Globus pallidus (tissue), 1 donor: Measurements from ENCODE around the gene PAIP2B.
"Not testable (repeated sequence)": the region's sequence is repeated elsewhere in the genome, so short reads cannot be mapped to it uniquely, and the experiment has no call there.

Experiments
- DNase-seq: peaks from one replicate; pipeline ENCODE4 v3.0.0-alpha.2; 2015; ENCODE audit warnings: low spot score

Gene PAIP2B

DNA sequence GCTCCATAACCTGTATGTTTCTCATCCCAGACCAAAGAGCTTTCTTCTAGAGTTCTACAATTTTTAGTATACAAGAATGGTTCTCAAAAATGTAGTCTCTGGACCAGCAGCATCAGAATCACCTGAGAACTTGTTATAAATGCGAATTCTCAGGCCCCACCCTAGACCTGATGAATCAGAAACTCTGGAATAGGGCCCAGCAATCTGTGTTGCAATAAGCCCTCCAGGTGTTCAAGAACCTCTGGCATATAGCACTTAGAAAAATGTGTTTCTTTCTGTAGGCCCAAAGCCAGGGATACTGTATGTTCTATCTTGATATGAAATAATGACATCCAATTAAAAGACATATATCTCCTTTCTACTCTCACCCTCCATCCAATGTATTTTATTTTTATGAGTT is 10.4 kb downstream of the PAIP2B start:
- no peak for DNase-seq

GRCh38 chr2:71215447-71215846 is 11.5 kb downstream of the PAIP2B start:
- no peak for DNase-seq

GRCh38 chr2:71212336-71212735 is 14.6 kb downstream of the PAIP2B start:
- DNase-seq, result no peak

DNA sequence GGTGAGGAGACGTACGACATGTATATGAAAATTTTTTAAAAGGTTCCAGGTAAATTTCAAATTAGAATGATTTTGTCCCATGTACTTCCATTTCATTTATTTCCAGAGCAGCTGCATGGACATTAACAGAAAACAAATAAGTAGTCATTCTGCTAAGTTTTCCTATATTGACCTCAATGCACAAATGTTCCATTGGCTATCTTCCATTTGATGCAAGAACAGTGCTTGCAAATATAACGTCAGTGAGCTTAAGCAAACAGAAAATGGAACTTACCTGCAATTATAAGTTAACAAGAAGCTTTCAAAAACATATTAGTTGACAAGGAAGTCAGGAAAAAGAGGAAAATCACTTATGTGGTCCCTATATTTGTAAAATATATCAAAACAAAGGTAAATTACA is 16.6 kb downstream of the PAIP2B start:
- no peak for DNase-seq

DNA sequence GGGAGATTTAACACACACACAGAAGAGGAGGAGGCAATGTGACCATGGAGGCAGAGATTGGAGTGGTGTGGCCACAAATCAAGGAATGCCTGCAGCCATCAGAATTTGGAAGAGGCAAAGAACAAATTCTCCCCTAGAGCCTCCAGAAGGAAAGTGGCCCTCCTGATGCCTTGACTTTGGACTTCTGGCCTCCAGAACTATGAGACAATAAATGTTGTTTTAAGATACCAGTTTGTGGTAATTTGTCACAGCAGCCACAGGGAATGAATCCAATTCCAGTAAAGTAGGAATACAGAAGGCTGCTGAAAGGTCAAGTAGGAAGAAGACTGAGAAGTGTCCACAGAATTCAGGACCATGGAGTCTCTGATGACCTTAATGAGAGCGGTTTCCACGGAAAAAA is 18.1 kb downstream of the PAIP2B start:
- DNase-seq, result no peak

DNA sequence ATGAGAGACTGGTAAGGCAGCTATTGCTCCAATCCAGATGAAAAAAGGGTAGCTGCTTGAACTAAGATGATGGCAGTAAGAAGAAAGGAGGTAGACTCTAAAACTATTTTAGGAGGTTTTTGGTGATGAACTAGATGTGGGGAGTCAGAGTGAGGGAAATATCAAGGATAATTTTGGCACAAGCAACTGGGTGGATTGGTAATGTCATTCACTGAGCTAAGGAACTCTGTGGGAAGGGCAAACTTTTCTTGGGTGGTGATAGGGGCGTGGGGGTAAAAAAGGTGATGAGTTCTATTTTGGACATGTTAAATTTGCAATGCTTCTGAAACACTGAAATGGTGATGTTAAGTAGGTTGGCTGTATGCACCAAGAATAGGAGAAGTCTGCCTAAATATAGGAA is 19.3 kb downstream of the PAIP2B start:
- DNase-seq, result no peak

DNA sequence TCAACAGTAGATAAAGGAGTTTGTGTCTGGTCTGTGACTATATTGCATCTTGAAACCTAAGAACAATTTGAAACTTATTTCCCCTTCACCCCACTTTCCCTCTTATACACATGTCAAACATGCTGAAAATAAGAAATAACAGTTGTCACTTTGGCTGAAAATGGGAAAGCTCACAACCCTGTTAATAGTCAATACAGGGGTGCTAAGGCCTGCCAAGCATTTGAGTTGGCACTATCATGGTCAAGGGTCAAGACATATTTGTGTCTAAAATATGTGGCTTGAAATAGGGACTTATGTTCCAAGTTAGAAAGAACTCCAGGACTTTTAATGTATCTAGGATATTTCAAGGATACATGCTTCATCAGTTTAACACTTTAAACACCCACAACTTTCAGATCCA is 20.6 kb downstream of the PAIP2B start:
- DNase-seq, result no peak

GRCh38 chr2:71191570-71191943 is 35.3 kb downstream of the PAIP2B start:
- no peak for DNase-seq

GRCh38 chr2:71190656-71191569 is 36.0 kb downstream of the PAIP2B start:
- DNase-seq, result peak; percentile 23

DNA sequence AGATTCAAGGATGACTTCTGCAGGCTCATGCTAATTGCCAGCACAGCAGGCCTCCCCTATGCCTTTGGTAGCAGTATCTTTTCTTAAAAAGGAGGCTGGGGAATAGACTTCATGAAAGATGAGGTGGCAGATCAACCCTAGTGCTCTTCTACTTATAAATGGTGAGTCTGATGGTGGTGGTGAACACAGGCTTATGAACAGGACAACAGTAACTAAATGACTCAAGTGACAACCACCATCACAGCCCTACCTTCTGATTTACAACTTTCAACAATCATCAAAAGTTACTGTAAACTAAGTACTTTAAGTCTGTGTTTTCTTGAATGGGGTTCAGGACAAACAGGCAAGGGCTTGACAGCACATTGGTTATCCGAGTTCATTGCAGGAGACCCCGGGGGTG is 39.3 kb downstream of the PAIP2B start:
- no peak for DNase-seq

DNA sequence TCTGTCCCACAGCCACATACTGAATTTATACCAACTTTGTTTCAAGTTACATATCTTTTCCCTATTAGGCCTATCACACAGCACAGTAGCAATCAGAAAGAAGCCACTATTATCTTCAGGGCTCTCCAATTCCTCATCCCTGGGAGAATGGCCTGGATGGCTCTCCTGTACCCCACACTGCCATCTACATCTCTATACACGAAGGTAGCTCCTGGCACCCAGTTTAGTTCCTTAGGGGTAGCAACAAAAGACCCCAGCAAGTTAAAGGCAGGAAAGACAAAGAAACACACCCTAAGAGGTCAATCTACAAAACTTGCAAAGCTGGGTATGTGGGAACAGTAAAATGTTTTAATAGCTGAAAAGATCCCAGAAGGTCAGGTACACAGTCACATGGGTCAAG is 39.9 kb downstream of the PAIP2B start:
- DNase-seq, result no peak

- not testable (repeated sequence) for DNase-seq
These were observed 43.4 kb downstream of the PAIP2B start for GRCh38 chr2:71183306-71184115.

DNA sequence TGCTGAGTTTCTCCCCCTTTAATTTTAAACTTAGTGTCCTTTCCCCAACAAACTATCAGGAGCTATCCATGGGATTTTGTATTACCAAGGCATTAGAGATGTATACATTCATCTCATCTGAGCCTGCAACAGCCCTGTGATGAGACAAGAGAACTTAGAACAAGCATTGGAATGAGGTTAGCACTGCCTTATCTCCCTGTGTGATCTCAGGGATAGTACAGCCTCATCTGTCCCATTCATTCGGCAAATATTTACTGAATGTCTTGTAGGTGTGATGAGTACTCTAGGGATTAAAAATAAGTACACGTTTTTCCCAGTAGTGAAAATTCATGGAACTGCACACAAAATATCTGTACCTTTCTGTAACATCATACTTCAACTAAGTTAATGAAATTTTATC is 45.6 kb downstream of the PAIP2B start:
- no peak for DNase-seq

DNA sequence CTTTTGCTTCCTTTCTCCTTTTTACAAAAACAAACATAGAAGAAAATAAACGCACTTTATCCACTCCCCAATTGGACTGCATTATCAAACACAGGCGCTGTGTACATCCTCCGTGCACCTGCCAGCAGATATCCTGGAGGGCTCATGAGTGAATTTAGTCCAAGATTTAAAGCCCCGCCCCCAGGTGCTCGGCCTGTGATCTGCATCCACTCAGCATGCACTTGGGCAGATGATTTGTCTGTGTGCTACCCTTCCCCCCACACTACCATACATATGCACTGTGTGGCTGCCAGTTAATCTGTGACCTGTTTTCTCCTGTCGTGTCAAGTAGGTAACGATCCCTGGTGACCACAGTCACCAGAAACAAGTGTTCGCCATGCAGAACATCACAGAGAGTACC is 48.1 kb downstream of the PAIP2B start:
- DNase-seq, result not testable (repeated sequence)

- DNase-seq, result no peak
These were observed 52.7 kb downstream of the PAIP2B start for GRCh38 chr2:71174207-71174606.

- DNase-seq, result no peak
These were observed 53.8 kb downstream of the PAIP2B start for GRCh38 chr2:71173096-71173495.

GRCh38 chr2:71166812-71167211 is 60.1 kb downstream of the PAIP2B start:
- no peak for DNase-seq

DNA sequence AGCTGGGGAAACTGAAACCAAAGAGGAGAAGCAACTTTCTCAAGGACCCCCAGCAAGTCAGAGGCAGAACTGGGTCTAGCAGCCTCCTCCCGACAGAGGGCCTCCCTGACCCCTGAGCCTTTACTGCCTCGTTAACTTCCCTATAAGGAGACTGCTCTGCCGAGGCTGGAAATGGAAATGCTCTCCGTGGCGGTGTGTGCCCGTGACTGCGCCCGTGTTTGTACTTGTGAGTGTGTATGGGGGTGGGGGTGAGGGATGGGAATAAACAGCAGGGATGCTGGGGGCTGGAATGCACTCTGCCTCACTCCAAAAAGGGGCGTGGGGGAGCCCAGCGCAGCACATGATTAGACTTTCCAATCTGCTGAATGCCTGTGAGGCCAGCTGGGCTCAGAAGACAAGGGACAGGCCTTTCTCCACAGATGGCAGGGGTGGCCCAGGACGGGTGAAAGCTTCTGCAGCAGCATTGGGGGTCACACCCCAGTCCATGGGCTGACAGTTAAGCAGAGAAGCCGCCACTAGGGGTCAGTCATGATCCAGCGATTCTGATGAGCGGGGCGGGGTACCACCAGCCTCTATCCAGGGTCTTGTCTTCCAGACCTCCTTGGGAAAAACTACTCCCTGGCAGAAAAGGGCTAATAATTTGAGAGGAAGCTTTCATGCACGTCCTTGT is 69.6 kb downstream of the PAIP2B start:
- peak; percentile 45 for DNase-seq

- DNase-seq, result no peak
These were observed 70.3 kb downstream of the PAIP2B start for GRCh38 chr2:71156573-71156972.

GRCh38 chr2:71155846-71156245 is 71.1 kb downstream of the PAIP2B start:
- no peak for DNase-seq

- no peak for DNase-seq
These were observed 72.1 kb downstream of the PAIP2B start for GRCh38 chr2:71154798-71155197.

DNA sequence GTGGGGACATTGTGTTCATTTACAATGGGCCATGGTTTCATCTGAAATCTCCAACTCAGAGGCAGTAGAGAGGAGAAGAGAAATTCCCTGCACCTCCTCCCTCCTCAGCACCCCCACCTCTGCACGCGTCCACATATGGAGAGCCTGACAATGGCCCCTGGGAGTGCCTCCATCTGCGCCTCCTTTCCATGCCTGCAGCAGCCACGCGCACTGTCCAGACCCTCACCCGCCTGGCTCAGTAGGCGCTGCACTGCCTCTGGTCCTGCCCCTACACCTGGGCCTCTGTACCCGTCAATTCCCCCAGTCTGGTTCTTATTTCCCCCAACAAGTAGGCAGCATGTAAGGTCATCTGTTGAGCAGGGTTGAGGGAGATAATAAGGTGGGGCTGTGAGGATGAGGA is 72.6 kb downstream of the PAIP2B start:
- DNase-seq, result no peak
